ENCODE data around the gene MRAP2.

The MRAP2 gene

DNA sequence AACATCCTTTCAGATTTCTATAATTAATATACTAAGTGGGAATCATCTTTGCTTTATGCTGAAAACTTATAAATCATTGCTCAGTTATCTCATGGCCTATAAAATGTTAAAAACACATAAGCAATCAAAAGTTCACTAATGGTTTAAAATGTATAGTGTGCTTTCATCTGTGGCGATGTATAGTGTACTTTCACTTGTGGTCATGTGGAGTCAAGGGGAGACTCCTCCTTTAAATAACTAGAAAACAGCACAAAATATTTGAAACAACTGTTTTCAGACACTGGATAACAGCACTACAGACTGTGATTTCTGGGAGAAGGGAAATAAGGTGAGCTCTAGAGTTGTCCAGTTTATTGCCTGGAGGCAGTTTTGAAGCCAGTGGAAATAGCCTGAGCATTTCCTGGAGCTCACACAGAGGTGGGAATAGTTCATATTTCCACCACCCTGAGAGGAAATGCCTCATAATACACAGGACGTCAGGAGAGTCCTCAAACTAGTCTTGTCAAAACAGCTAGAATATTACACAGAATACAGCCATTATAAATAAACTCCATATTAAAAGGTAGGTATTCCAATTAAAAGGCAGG, 104.5 kb downstream of the MRAP2 start:
- no peak for DNase-seq

GRCh38 chr6:84139311-84139710, 105.7 kb downstream of the MRAP2 start:
- no peak for DNase-seq

Measured in stimulated activated CD4-positive, alpha-beta T cell treated with anti-CD3 and anti-CD28 coated beads, Interleukin-12 subunit alpha, Interleukin-12 subunit beta, amount 100 ng/mL, for 4 hours (primary cell).